SK-MEL-5 (cell line): Measurements from ENCODE around the gene GNB1L. TPM values are rescaled to one million over a fixed set of nuclear protein-coding genes. Genes with fewer than 3 reads are reported as not detected.
"Not testable (repeated sequence)": the region's sequence is repeated elsewhere in the genome, so short reads cannot be mapped to it uniquely, and the experiment has no call there.

Source experiments
- DNase-seq: peaks from one replicate; pipeline ENCODE4 v3.0.0-alpha.2; 2016; ENCODE audit warnings: low read depth, low spot score
- in situ Hi-C: cut with HindIII; loops from 2 replicates; pipeline ENCODE4 v1.10.0; 2016; ENCODE audit warnings: low sequenced_read_pairs, high pct_unique_total_duplicates, low pct_unique_long_range_greater_than_20kb
- total RNA-seq: library from RNA; depleted of rRNA; stranded (reverse); fragments of >200 nt; shearing (Covaris generic); gene quantifications from 2 replicates; pipeline ENCODE4 v1.2.3, GENCODE V29; 2014

Gene GNB1L
- total RNA-seq, 1 experiment from 2014 or later, result 8.7 TPM

DNA sequence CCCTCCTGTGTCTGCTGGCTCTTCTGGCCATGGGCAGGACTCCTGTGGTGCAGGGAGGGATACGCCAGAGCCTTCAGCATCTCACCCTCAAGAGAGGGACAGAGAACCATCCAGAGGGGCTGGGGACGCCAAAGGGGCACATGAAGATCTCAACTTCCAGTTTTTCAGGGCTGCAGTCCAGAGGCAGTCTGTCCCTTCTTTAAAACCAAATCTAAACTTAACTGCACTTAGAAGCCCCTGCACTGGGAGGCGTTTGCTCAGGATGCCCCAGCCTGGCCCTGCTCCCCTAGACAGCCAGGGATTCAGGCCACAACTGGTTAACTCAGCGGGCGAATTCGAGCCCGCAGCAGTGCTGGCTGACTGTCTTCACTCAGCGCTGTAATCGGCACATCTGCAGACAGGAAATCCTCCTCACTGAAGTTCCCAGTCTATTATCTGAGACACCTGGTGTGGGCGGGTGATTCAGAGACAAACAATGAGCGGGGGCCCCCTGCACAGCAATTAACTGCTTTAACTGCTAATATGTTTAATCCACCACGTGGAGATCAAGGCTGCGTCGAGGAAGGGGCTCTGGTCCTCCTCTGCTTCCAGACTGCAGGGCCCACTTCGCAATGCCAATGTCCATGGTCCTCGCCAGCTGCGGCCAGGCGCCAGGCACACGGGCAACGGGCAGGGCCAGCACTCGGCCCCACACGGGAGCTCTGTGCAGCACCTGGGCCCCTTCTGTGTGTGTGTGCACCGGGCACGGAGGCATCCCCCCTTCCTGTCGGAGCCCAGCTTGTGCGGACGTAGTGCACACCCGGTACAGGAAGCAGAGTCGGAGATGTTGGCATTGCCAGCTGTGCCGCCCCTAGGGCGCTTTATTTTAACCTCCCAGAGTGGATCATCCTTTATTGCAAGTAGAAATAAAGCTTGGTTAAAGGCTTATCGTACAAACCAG lies 36.9 kb upstream of the GNB1L start:
- no peak for DNase-seq
- in situ Hi-C loops, result no loop called here

DNA sequence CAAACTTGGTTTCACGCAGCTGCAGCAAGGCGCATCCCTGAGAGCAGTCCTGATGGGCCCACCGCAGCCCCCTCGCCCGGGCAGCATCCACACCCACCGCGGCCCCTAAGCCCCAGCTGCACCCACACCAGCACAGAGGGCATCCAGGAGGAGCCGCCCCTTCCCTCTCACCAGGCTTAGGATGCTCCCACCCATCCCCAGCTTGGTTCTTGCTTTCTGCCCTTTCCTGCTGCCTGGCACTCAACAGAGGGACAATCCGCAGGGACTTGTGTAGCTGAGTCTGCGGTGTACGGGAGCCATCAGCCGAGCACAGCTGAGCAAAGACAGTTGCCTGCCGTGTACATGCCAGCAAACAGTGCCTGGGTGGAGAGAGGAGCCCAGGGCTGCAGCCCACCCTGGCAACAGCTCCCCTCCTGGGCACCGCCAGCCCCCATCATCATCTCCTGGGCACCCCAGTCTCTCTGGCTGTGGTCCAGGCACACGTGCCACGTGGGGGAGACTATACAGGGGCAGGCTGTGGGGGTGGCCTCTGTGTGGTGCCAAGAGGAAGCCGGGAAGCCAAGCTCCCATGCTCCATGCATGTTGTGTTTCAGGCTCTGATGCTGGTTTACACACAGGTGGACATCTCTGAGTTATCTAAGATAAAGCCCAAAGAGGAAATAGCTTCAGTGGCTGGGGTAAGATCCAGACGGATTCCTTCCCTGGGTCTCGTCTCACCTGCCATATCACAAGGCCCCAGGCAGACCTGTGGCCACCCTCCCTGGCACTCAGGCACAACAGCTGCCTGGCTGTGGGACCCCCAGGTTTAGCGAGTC lies 36.0 kb upstream of the GNB1L start:
- in situ Hi-C loops, result no loop called here
- no peak for DNase-seq

GRCh38 chr22:19889951-19890350 lies 35.3 kb upstream of the GNB1L start:
- no peak for DNase-seq
- in situ Hi-C loops, result no loop called here

DNA sequence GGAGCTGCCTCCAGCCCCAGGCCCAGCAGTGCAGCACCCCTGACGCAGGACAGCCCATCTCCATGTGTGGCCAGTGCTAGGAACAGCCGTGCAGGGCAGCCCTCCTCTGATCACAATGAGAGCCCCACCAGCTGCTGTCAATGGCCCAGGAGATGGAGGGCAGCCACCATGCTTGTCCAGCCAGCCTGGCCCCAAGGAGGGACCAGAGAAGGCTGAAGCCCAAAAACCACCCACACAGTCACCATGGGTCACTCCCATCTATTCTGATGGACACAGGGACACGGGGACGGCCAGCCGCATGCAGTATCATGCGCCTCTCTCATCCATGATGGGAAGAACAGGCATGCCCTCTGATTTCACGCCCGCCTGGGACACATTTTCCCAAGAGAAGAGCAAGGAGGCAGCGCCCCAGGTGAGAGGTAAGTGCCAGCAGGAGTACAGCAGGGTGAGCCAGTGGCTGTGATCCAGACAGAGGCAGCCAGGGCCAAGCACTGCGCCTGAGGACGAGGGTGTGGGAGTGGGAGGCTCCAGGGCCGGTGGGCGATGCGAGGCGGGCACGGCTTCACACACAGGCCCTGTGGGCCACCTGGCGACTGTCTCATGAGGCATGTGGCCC lies 33.6 kb upstream of the GNB1L start:
- DNase-seq, result no peak
- in situ Hi-C loops, result no loop called here

DNA sequence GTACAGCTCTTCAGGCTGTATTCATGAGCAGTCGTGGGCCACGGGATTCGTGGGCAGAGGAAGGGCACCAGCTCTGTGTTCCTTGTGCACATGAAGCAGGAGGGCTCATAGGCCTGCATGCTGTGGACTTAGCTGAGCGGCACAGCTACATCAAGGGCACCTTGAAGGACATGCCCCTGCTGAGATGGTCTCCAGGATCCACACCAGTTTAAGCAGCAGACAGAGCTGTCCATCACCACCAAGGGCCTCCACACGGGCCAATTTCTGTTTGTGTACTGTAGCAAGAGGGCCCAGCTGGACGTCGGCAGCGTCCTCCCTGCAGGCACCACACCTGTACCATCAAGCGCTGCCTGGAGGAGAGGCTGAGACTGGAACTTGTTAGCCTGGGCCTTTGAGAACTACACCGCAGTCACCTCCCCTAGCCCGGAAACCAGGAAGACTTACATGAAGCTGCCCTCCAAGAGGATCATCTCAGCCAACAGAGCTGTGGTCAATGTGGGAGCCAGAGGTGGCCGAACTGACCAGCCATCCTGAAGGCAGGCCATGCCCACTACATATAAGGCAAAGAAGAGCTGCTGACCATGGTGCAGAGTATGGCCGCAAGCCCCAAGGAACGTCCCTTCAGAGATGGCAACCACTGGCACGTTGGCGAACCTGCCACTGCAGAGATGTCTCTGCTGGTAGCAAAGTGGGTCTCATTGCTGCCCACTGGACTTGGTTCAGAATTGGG lies 32.7 kb upstream of the GNB1L start:
- in situ Hi-C loops, result no loop called here
- DNase-seq, result no peak

DNA sequence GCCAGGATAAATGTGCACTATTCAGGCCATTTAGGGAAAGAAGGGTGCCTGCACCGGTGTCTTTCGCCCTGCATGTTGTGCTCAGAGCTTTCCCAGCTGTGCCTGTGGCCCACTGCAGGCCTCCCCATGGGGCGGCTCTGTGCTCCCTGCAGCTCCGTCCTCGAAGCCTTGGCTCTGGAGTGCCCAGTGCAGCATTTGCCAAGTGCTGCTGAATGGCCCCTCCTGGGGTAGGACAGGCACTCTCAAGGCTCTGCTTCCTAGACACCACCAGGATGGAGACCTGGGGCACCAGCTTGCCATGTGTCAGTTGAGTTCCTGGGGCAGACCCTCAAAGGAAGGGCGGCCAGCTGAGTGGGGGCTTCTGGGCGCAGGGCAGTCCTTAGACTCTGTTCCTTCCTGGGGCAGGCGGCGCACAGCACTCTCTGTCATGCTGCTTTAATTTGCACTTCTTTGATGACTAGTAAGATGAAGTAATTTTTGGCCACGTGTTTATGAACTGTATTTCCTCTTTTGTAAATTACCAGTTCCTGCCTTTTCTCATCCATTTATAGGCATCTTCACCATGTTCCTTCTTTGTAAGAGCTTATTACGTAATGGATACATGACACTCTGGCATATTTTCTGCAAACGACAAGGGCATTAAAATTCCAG lies 32.1 kb upstream of the GNB1L start:
- in situ Hi-C loops, result no loop called here
- no peak for DNase-seq

DNA sequence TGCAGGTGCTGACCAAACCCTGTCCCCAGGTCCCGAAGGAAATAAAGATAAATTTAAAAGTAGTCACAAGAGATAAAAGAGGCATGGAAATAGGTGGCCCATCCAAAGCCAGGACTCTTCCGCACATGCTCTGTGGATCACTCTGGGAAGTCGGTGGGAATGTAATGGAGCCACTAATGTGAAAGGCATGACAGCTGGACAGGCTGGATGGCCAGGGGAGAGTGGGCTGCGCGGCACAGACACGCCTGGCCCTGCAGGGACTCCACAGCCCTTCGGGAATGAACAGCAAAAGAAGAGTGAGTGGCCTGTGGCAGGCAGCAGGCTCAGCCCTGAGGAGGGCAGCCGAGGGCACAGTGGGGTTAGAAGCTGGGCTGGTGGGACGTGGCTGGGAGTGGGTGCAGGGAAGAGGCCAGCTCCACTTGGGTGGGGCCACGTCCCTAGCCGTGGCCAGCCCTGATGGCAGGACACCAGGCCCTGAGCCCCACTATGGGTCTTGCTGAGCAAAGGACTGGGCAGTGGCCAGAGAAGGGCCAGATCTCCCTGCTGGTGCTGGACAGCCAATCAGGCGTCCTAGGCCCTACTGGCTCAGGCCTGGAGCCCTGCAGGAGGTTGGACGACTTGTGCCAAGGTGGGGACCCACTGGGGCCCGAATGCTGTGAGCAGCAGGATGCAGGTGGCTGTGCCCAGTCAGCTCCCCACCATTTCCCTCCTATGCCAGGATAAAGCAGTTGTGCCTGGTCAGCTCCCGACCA lies 31.3 kb upstream of the GNB1L start:
- in situ Hi-C loops, result no loop called here
- no peak for DNase-seq

GRCh38 chr22:19884954-19885751 lies 30.5 kb upstream of the GNB1L start:
- in situ Hi-C loops, result no loop called here
- no peak for DNase-seq

DNA sequence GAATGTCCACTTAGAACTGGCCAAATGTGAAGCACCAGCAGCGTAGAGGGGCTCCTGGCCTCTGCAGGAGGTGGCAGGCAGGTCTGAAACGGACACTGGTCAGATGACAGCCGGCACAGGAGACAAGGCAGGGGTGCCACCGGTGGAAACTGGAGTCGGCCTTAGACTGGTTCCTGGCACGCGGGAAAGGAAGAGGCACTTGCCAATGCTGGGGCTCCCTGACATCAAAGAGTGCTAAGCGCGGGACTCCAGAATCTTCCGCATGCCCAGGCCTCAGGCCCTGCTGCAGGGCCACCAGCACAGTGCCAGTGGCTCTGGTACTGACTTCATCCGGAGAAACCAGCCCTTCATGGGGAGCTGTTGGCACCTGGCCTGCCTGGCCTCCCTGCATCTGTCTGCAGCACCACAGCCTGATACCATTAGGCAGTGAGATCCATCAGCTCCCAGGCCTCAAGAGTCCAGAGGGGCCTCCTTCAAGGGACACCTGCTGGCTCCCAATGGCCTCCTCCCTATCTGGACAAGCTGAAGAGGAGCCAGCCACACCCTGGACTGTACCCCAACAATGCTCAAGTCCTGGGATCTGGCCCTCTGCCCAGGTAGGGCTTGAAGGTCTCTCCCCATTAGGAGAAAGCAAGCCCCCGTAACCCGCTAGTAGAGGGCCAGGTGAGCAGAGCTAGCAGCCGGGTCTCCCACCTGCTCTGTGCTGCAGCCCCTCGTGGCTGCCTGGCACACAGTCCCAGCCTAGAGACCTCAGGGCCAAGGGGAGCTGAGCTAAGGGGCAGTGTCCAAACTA lies 29.7 kb upstream of the GNB1L start:
- DNase-seq, result no peak
- in situ Hi-C loops, result no loop called here

GRCh38 chr22:19883446-19883845 lies 28.8 kb upstream of the GNB1L start:
- DNase-seq, in situ Hi-C loops: not testable (repeated sequence)

DNA sequence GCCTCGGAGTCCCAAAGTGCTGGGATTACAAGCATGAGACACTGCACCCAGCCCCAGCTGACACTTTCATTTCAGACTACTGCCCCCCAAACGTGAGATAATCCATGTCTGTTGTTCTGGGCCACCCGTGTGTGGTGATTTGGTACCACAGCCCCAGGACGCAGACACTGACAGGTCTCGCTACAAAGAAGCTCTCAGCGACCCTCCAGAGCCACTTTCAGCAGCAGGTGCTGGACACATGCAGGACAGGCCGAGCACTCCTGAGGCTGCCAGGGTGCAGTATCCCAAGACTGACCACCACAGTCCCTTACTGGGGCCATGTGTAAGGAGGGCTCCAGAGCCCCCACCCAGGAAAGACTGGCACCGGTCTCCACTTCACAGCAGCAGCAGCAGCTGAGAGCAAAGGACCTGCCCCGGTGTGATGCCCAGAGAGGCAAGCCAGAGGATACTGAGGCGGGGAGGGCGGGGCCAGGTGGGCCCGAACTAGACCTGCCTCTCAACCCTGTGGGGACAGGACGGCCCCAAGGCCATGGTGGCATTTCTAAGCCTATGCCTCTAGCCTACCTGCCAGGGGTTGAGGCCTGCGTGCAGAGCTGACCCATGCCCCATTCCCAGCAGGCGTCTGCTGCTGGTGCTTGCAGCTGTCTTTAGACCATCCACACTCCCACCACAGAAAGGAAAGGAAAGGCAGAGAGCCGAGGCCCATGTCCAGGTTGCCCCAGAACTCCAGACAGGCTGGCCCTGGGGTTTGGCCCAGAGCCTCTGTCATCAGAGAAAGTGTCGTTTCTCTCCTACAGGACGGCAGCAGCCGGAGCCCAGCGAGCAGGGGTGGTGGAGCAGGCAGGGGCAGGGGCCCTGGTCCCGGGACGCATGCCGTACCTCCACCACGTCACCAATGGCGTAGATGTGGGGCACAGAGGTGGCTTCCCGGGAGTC lies 28.0 kb upstream of the GNB1L start:
- in situ Hi-C loops, result no loop called here

DNA sequence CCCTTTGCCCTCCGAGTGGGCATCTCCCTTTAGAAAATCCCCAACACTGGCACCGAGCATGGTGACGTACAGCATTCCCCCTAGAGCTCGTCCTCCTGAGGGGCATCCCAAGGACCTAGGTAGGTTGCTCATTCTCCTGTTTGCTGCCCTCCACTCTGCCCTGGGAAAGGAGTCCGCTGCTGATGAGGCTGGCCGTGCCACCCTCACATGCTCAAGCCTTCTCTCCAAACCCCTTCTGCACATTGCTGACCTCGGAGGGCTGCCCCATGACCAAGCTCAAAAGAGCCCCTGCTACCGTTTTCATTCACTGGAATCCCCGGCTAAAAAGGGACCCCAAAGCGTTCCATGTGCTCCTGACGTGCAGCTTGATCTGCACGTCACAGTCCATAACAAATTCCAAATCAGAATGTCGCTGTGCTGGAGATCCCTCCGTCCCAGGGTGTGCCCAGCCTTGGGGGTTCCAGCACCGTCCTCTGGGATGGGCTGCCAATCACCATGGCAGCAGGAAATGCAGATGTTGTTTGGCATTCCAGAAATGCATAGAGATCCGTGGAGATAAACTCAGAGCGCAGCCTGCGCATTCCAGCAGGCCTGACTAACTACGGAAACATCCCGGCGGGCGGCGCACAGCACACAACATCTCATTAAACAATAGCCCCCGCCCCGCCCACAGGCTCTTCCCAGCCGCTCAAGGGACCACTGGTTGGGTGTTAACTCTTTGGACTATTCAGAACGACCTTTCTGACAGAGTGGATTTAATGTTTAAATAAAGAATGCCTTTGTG lies 26.3 kb upstream of the GNB1L start:
- DNase-seq, result peak; percentile 84
- in situ Hi-C loops, result no loop called here

More for the DNA sequence above, 28.0 kb upstream of the GNB1L start:
- DNase-seq, result no peak

DNA sequence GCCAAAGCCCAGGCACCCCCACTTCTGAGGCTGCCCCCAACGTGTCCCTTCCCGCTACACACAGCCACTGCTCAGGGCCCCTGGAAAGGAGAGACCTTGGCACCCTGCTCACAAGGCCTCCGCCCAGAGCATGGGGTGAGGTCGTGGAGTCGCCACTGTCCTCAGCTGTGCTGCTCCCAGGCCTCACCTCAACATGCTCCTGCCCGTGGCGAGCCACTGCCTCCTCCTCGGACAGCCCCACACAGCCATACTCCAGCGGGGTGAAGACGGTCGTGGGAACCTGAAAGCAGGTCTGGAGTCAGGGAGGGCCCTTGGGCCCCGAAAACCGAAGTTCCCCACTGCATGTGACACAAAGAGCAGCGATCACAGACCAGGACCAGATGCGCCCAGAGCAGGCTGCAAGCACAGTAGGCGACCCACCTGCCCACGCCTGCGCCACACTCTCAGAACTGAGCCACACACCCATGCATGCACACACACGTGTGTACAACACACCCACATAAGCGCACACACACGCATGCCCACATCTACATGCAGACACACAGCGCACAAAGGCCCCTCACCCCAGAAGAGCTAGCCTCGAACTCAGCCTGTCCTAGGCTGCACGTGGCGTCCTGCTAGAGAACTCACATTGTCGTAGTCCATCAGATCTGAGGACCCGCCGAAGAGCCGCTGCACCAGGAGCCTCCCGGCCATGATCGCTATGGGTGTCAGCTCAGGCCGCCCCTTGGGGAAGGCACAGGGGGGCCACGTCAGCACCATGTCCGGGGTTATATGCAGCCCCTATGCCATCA lies 25.5 kb upstream of the GNB1L start:
- no peak for DNase-seq
- in situ Hi-C loops, result no loop called here
